ENCODE data around the gene PC.
A peak's percentile ranks its signal among the peaks of the same experiment; 100 is the strongest.

The PC gene

GRCh38 chr11:66882561-66883015 lies 75.6 kb downstream of the PC start:
- no peak for DNase-seq (ENCODE audit: low read depth)

GRCh38 chr11:66881927-66882452 lies 76.2 kb downstream of the PC start:
- DNase-seq (ENCODE audit: low read depth) = no peak

GRCh38 chr11:66881451-66881835 lies 76.7 kb downstream of the PC start:
- no peak for DNase-seq (ENCODE audit: low read depth)

GRCh38 chr11:66880496-66881450 lies 77.4 kb downstream of the PC start:
- DNase-seq (ENCODE audit: low read depth) = no peak

GRCh38 chr11:66879999-66880398 lies 78.2 kb downstream of the PC start:
- DNase-seq (ENCODE audit: low read depth) = no peak

- DNase-seq (ENCODE audit: low read depth) = no peak
These were observed 78.6 kb downstream of the PC start for GRCh38 chr11:66879583-66879982.

GRCh38 chr11:66879000-66879399 lies 79.2 kb downstream of the PC start:
- no peak for DNase-seq (ENCODE audit: low read depth)

GRCh38 chr11:66878474-66878873 lies 79.7 kb downstream of the PC start:
- no peak for DNase-seq (ENCODE audit: low read depth)

- no peak for DNase-seq (ENCODE audit: low read depth)
These were observed 80.4 kb downstream of the PC start for GRCh38 chr11:66877588-66878385.

- no peak for DNase-seq (ENCODE audit: low read depth)
These were observed 82.8 kb downstream of the PC start for GRCh38 chr11:66875378-66875777.

GRCh38 chr11:66874232-66874631 lies 84.0 kb downstream of the PC start:
- DNase-seq (ENCODE audit: low read depth) = no peak

GRCh38 chr11:66871521-66871901 lies 86.7 kb downstream of the PC start:
- no peak for DNase-seq (ENCODE audit: low read depth)

GRCh38 chr11:66870616-66871520 lies 87.3 kb downstream of the PC start:
- DNase-seq (ENCODE audit: low read depth) = no peak

GRCh38 chr11:66870131-66870530 lies 88.1 kb downstream of the PC start:
- DNase-seq (ENCODE audit: low read depth) = no peak

GRCh38 chr11:66869567-66869870 lies 88.7 kb downstream of the PC start:
- no peak for DNase-seq (ENCODE audit: low read depth)

GRCh38 chr11:66868726-66869566 lies 89.2 kb downstream of the PC start:
- DNase-seq (ENCODE audit: low read depth) = peak; percentile 64

GRCh38 chr11:66868082-66868725 lies 90.0 kb downstream of the PC start:
- no peak for DNase-seq (ENCODE audit: low read depth)

GRCh38 chr11:66867425-66868040 lies 90.7 kb downstream of the PC start:
- DNase-seq (ENCODE audit: low read depth) = no peak

GRCh38 chr11:66866511-66866986 lies 91.6 kb downstream of the PC start:
- no peak for DNase-seq (ENCODE audit: low read depth)

GRCh38 chr11:66866007-66866406 lies 92.2 kb downstream of the PC start:
- no peak for DNase-seq (ENCODE audit: low read depth)

Measured in stimulated activated CD8-positive, alpha-beta memory T cell treated with anti-CD3 and anti-CD28 coated beads, Interleukin-15, amount 100 ng/mL, for 1 hour (primary cell).